PC-3 (cell line): Measurements from ENCODE around the gene RGS12. TPM values are rescaled to one million over a fixed set of nuclear protein-coding genes. Genes with fewer than 3 reads are reported as not detected.

Source experiments
- ATAC-seq: fragments of 200-7000 bp; cut with Tn5 transposase; 2 replicates; pipeline ENCODE4 v1.9.1; 2020; ENCODE audit warnings: mild to moderate bottlenecking, moderate library complexity
- BruUV-seq: library from RNA; stranded (reverse); fragments of 400-500 nt; replicated peaks from 2 replicates; lab custom pipeline; 2021; lab: Mats Ljungman, UMichigan
- CTCF ChIA-PET: fragments of 300-600 bp; sonication (Branson Sonifier 250); formaldehyde crosslinking; loops from one replicate; lab custom pipeline; 2022; ENCODE audit warnings: antibody characterized with exemption; lab: Charles Lee
- POLR2A ChIA-PET: fragments of 300-600 bp; sonication (Branson Sonifier 250); formaldehyde crosslinking; loops from one replicate; lab custom pipeline; 2022; ENCODE audit warnings: antibody characterized with exemption; ENCODE audit not compliant: unreplicated experiment; lab: Charles Lee
- DNase-seq: peaks from one replicate; pipeline ENCODE4 v3.0.0-alpha.2; 2015
- H2AFZ ChIP-seq: fragments of 300-600 bp; sonication (generic); 2 replicates; pipeline ENCODE4 v1.6.0; 2016; ENCODE audit warnings: antibody characterized with exemption, low read length
- H3F3A ChIP-seq: fragments of 300-600 bp; sonication (generic); one replicate; pipeline ENCODE4 v1.6.0; 2017; ENCODE audit warnings: antibody characterized with exemption, low read length, control low read depth, mild to moderate bottlenecking; ENCODE audit not compliant: unreplicated experiment
- H3K27ac ChIP-seq: fragments of 300-600 bp; sonication (generic); 2 replicates; pipeline ENCODE4 v1.5.1; 2016; ENCODE audit warnings: mild to moderate bottlenecking, low read length
- H3K27me3 ChIP-seq: fragments of 300-600 bp; sonication (generic); 2 replicates; pipeline ENCODE4 v1.6.1; 2016; ENCODE audit warnings: low read length, mixed read lengths
- H3K36me3 ChIP-seq: fragments of 300-600 bp; sonication (generic); 2 replicates; pipeline ENCODE4 v1.6.1; 2016; ENCODE audit warnings: low read depth, mixed run types, low read length, mixed read lengths
- H3K4me1 ChIP-seq: fragments of 300-600 bp; sonication (generic); 2 replicates; pipeline ENCODE4 v1.5.1; 2016; ENCODE audit warnings: low read length; ENCODE audit not compliant: insufficient read depth
- H3K4me2 ChIP-seq: fragments of 300-600 bp; sonication (generic); 2 replicates; pipeline ENCODE4 v1.6.0; 2016; ENCODE audit warnings: low read length
- H3K4me3 ChIP-seq: fragments of 300-600 bp; sonication (generic); 2 replicates; pipeline ENCODE4 v1.5.1; 2016; ENCODE audit warnings: mild to moderate bottlenecking, low read length, mixed read lengths
- H3K79me2 ChIP-seq: fragments of 300-600 bp; sonication (generic); 2 replicates; pipeline ENCODE4 v1.6.1; 2017; ENCODE audit warnings: low read length, mixed read lengths
- H3K9ac ChIP-seq: fragments of 300-600 bp; sonication (generic); 2 replicates; pipeline ENCODE4 v1.6.0; 2016; ENCODE audit warnings: mild to moderate bottlenecking, low read length
- H3K9me2 ChIP-seq: fragments of 300-600 bp; sonication (generic); replicated peaks from 2 replicates; pipeline ENCODE4 v1.6.1; 2016; ENCODE audit warnings: mixed run types, low read length, mixed read lengths
- H3K9me3 ChIP-seq: fragments of 300-600 bp; sonication (generic); 2 replicates; pipeline ENCODE4 v1.6.1; 2016; ENCODE audit warnings: low read length, mixed read lengths
- H4K20me1 ChIP-seq: fragments of 300-600 bp; sonication (generic); 2 replicates; pipeline ENCODE4 v1.6.1; 2016; ENCODE audit warnings: low read length, mixed read lengths
- CTCF ChIP-seq: fragments of 300-600 bp; sonication (generic); conservative IDR thresholded peaks from 2 replicates; pipeline ENCODE4 v1.5.1; 2017; ENCODE audit warnings: antibody characterized with exemption, low read depth, mild to moderate bottlenecking, low read length
- EZH2 ChIP-seq: fragments of 300-600 bp; sonication (generic); IDR thresholded peaks from one replicate; pipeline ENCODE4 v1.6.1; 2017; ENCODE audit warnings: antibody characterized with exemption, mild to moderate bottlenecking, low read length; ENCODE audit not compliant: unreplicated experiment
- EZH2phosphoT487 ChIP-seq: fragments of 300-600 bp; sonication (generic); IDR thresholded peaks from 2 replicates; pipeline ENCODE4 v1.6.1; 2018; ENCODE audit warnings: mild to moderate bottlenecking, antibody characterized with exemption, low read length, borderline replicate concordance
- intact Hi-C: fragments of 100-400 bp; cut with micrococcal nuclease; formaldehyde crosslinking; loops from 2 replicates; pipeline ENCODE4 v1.9.0; 2023
- total RNA-seq: library from RNA; depleted of rRNA; stranded (reverse); fragments of >200 nt; gene quantifications from 2 replicates; pipeline ENCODE4 v1.2.3, GENCODE V29; 2014

Gene RGS12
- total RNA-seq, 1 experiment from 2014 or later, result 10.3 TPM

- H3K79me2 ChIP-seq, result no peaks in the 10 kb centered on the region
- no peaks in the 10 kb centered on the region for H3K27me3 ChIP-seq
- intact Hi-C loops, result no loop called here
- no peaks in the 10 kb centered on the region for H3F3A ChIP-seq
- no peaks in the 10 kb centered on the region for H3K36me3 ChIP-seq
- ChIA-PET POLR2A (no interaction called here), CTCF (interaction anchor here (0.5 kb wide), 1 partner anchor 17 kb away, joined by 3 read pairs; no protein-coding TSS in a partner anchor)
- no peak for TF ChIP-seq CTCF
- no peak for TF ChIP-seq EZH2phosphoT487
- no peak for TF ChIP-seq EZH2
- no peak for DNase-seq
- H3K9me3 ChIP-seq, result no peaks in the 10 kb centered on the region
- H2AFZ ChIP-seq, result no peak overlapping the region
- peaks cover 1% of the 10 kb centered on the region; the same call in 1 of the 2 replicates for H4K20me1 ChIP-seq
- H3K4me1 ChIP-seq, result peaks cover 2% of the 10 kb centered on the region
- H3K9ac ChIP-seq, result no peak overlapping the region
- H3K4me3 ChIP-seq, result no peak overlapping the region
- no peak for ATAC-seq
- no TSS peak for BruUV-seq
- no peak overlapping the region for H3K4me2 ChIP-seq
- H3K27ac ChIP-seq, result no peak overlapping the region
- no peaks in the 10 kb centered on the region for H3K9me2 ChIP-seq
These were observed 13.0 kb downstream of the RGS12 start for GRCh38 chr4:3305610-3306371.

- H2AFZ ChIP-seq, result no peak overlapping the region
- no peak overlapping the region for H3K4me3 ChIP-seq
- H3K27me3 ChIP-seq, result no peaks in the 10 kb centered on the region
- intact Hi-C loops, result no loop called here
- H4K20me1 ChIP-seq, result peaks cover 7% of the 10 kb centered on the region; the same call in 1 of the 2 replicates
- H3K9me2 ChIP-seq, result no peaks in the 10 kb centered on the region
- H3K4me1 ChIP-seq, result peaks cover 8% of the 10 kb centered on the region
- ATAC-seq, result no peak
- H3F3A ChIP-seq, result no peaks in the 10 kb centered on the region
- no peaks in the 10 kb centered on the region for H3K79me2 ChIP-seq
- DNase-seq, result no peak
- H3K36me3 ChIP-seq, result no peaks in the 10 kb centered on the region
- BruUV-seq, result no TSS peak
- ChIA-PET POLR2A (no interaction called here), CTCF (no interaction called here)
- no peaks in the 10 kb centered on the region for H3K9me3 ChIP-seq
- TF ChIP-seq CTCF (no peak), EZH2 (no peak), EZH2phosphoT487 (no peak)
- no peak overlapping the region for H3K9ac ChIP-seq
- no peak overlapping the region for H3K4me2 ChIP-seq
- H3K27ac ChIP-seq, result no peak overlapping the region
These were observed 13.6 kb downstream of the RGS12 start for GRCh38 chr4:3306450-3306849.

GRCh38 chr4:3307060-3307459, 14.2 kb downstream of the RGS12 start:
- Histone ChIP-seq H3K4me3 (no peak overlapping the region), H3K9ac (no peak overlapping the region), H3K4me2 (no peak overlapping the region), H3K9me3 (no peaks in the 10 kb centered on the region), H3K36me3 (no peaks in the 10 kb centered on the region), H3K4me1 (peaks cover 14% of the 10 kb centered on the region), H3K9me2 (no peaks in the 10 kb centered on the region), H3F3A (no peaks in the 10 kb centered on the region), H3K27me3 (no peaks in the 10 kb centered on the region), H3K79me2 (no peaks in the 10 kb centered on the region), H3K27ac (no peak overlapping the region), H2AFZ (no peak overlapping the region), H4K20me1 (peaks cover 7% of the 10 kb centered on the region; the same call in 1 of the 2 replicates)
- no peak for DNase-seq
- no peak for TF ChIP-seq EZH2
- no peak for TF ChIP-seq EZH2phosphoT487
- no peak for TF ChIP-seq CTCF
- intact Hi-C loops, result no loop called here
- BruUV-seq, result no TSS peak
- ChIA-PET CTCF (no interaction called here), POLR2A (no interaction called here)
- ATAC-seq, result no peak
